ENCODE measurements around the gene FRMD5.
A peak's percentile ranks its signal among the peaks of the same experiment; 100 is the strongest.

The FRMD5 gene

DNA sequence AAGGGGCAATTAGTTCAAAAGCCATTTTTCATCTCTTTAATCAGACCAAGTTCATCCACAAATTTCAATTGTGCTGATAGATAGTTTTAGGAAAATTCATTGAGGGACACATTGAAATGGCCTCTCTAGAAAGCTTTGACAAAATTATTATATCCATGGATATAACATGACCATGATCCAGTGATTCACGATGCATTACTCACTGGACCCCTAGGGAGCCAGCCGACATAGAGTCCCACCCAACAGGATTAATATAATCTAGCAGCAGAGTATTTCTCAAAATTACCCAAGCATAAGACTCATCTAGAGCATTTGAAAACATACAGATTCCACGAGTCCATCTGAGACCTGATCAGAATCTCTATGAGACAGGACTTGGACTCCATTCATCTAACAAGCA lies 100.3 kb downstream of the FRMD5 start:
- no peaks in the 10 kb centered on the region for H3K4me1 Mint-ChIP-seq
- ATAC-seq (no peak), DNase-seq (no peak)
- H3K27ac Mint-ChIP-seq, result no peak overlapping the region
- no peaks in the 10 kb centered on the region for H3K36me3 Mint-ChIP-seq (ENCODE audit: low read depth)
- no peak overlapping the region for H3K4me3 Mint-ChIP-seq
- peaks cover 6% of the 10 kb centered on the region for H3K27me3 Mint-ChIP-seq
- no peaks in the 10 kb centered on the region for H3K9me3 Mint-ChIP-seq

DNA sequence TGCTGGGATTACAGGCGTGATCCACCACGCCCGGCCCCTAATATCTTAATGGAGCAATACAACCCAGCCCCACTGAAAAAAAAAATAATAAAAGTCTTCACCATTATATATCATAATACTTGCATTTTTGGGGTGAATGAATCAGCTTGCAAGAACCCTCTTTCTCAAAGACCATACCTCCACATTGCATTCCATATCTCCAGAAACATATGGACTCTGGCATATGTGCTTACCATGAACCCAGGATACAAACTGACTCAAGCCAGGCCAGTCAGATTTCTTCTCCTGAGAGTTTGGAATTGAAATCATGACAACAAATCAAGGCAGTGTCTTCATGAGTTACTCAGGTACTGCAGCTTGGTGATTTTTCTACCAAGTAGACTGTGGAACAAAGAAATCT lies 101.2 kb downstream of the FRMD5 start:
- Mint-ChIP-seq H3K36me3 (ENCODE audit: low read depth) (no peaks in the 10 kb centered on the region), H3K27ac (no peak overlapping the region), H3K27me3 (peaks cover 6% of the 10 kb centered on the region), H3K4me1 (no peaks in the 10 kb centered on the region), H3K4me3 (no peak overlapping the region), H3K9me3 (no peaks in the 10 kb centered on the region)
- ATAC-seq, result no peak
- no peak for DNase-seq

DNA sequence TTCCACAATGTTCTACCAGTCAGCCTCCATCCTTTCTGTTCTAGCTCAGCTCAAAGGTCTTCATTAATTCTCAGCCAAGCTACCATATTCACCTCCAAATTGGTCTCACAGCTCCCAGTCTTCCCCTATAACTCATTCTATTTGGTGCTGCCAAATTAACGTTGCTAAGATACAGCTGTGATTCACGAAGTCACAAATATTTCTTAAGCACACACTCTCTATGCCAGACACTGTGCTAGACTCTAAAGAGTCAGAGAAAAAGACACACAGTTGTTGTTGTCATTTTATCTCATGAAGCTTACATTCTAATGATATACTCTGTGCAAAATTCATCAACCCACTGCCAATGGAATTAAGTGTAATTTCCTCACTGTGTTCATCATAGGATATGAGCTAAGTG lies 102.8 kb downstream of the FRMD5 start:
- Mint-ChIP-seq H3K9me3 (no peaks in the 10 kb centered on the region), H3K27ac (no peak overlapping the region), H3K4me3 (no peak overlapping the region), H3K36me3 (ENCODE audit: low read depth) (no peaks in the 10 kb centered on the region), H3K27me3 (peaks cover 6% of the 10 kb centered on the region), H3K4me1 (no peaks in the 10 kb centered on the region)
- ATAC-seq (no peak), DNase-seq (no peak)

DNA sequence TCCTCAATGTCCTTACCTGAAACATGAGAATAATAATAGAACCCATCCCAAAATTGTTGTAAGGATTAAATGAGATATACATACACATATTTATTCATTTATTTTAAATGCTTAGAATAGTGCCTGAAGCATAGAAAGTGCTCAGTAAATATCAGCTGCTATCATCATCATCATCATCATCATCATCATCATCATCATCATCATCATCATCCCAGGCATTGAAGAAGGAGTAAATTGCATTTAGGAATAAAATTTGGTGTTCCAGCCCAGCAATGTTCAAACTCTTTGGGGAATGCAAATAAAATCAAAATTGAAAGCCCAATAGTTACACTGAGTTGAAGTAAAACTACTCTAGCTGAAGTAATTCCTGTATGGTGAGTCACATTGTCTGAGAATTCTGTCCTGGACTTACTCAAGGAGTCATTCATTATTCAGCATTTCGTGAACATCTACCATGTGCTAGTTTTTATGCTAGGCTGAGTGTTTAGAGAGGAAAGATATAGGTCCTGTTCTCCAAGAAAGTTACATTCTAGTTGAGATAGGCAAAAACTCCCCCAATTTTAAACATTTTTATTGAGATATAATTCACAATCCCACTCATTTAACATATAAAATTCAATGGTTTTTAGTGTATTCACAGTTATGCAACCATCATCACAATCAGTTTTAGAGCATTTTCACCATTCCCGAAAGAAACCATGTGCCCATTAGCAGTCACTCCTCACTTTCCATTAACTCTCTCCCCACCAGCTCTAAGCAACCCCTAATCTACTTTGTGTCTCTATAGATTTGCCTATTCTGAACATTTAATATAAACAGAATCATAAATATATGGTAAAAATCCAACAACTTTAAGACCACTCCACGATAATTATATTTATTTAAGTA lies 107.2 kb downstream of the FRMD5 start:
- Mint-ChIP-seq H3K27ac (no peak overlapping the region), H3K9me3 (no peaks in the 10 kb centered on the region), H3K27me3 (peaks cover 5% of the 10 kb centered on the region), H3K36me3 (ENCODE audit: low read depth) (no peaks in the 10 kb centered on the region), H3K4me3 (no peak overlapping the region), H3K4me1 (peaks cover 4% of the 10 kb centered on the region)
- ATAC-seq (no peak), DNase-seq (no peak)

DNA sequence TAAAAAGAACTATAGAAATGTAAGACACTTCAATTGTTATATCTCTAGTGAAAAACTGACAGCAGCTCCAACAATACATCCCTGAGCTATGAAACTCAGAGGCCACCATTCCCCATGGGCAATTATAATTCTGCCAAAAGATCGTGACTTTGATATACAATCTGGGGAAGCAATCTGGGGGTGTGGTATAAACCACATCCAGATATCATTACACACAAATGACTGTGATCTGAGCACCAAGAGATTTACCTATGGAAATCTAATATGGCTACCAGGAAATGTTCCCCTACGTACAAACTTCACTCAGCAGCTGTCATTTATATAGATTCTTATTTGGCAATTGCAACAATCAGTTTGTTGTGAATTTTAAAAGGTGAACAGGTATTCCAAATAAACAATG lies 110.3 kb downstream of the FRMD5 start:
- H3K4me1 Mint-ChIP-seq, result peaks cover 4% of the 10 kb centered on the region
- no peak overlapping the region for H3K4me3 Mint-ChIP-seq
- no peak for ATAC-seq
- peaks cover 18% of the 10 kb centered on the region for H3K27me3 Mint-ChIP-seq
- no peaks in the 10 kb centered on the region for H3K36me3 Mint-ChIP-seq (ENCODE audit: low read depth)
- no peak for DNase-seq
- H3K9me3 Mint-ChIP-seq, result no peaks in the 10 kb centered on the region
- H3K27ac Mint-ChIP-seq, result no peak overlapping the region

DNA sequence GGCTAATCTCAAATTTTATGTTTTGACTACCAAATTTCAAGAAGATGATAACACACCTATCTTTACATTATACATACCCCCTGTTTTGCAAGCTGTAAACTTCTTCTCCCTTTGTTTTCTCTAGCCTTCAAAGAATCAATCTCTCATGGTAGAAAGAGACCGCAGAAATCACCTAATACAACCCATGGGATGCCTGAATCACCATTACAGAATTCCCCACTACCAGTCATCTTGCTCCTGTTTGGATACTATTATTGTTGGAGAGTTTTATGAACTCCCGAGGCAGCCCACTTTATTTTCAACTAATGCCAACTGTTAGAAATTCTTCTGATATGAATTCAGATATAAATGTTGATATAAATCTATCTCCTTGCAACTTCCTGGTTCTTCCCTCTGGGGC lies 110.9 kb downstream of the FRMD5 start:
- Mint-ChIP-seq H3K4me3 (no peak overlapping the region), H3K27me3 (peaks cover 22% of the 10 kb centered on the region), H3K27ac (no peak overlapping the region), H3K4me1 (peaks cover 4% of the 10 kb centered on the region), H3K9me3 (no peaks in the 10 kb centered on the region), H3K36me3 (ENCODE audit: low read depth) (no peaks in the 10 kb centered on the region)
- ATAC-seq (no peak), DNase-seq (no peak)

DNA sequence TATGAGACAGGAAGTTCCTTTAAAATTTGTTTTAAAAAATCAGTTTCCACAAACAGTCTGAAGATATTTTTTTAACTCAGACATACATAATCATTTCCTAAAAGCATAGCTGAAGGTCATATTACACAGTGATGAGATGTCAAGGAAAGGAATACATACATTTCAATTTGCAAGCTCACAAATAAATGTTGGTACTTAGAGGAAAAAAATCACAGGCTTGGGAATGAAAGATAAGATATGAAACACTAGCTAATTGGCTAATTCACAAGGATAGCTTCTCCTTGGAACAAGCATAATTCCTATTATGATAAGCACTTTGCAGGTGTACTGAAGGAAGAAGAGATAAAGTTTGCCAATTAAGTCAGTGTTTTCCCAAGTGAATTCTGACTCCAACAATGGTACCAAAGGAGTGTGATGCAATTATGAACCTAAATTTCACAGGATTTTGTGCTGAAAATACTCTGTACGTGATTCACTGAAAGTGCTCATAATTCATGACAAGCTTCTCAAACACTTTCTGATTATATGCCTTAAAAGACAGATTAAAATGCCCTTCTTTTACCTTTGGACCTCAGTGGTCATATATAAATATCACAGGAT lies 112.4 kb downstream of the FRMD5 start:
- ATAC-seq (no peak), DNase-seq (no peak)
- H3K36me3 Mint-ChIP-seq (ENCODE audit: low read depth), result no peaks in the 10 kb centered on the region
- H3K4me3 Mint-ChIP-seq, result no peak overlapping the region
- H3K27me3 Mint-ChIP-seq, result peaks cover 29% of the 10 kb centered on the region
- H3K27ac Mint-ChIP-seq, result no peak overlapping the region
- no peaks in the 10 kb centered on the region for H3K9me3 Mint-ChIP-seq
- H3K4me1 Mint-ChIP-seq, result peaks cover 4% of the 10 kb centered on the region

DNA sequence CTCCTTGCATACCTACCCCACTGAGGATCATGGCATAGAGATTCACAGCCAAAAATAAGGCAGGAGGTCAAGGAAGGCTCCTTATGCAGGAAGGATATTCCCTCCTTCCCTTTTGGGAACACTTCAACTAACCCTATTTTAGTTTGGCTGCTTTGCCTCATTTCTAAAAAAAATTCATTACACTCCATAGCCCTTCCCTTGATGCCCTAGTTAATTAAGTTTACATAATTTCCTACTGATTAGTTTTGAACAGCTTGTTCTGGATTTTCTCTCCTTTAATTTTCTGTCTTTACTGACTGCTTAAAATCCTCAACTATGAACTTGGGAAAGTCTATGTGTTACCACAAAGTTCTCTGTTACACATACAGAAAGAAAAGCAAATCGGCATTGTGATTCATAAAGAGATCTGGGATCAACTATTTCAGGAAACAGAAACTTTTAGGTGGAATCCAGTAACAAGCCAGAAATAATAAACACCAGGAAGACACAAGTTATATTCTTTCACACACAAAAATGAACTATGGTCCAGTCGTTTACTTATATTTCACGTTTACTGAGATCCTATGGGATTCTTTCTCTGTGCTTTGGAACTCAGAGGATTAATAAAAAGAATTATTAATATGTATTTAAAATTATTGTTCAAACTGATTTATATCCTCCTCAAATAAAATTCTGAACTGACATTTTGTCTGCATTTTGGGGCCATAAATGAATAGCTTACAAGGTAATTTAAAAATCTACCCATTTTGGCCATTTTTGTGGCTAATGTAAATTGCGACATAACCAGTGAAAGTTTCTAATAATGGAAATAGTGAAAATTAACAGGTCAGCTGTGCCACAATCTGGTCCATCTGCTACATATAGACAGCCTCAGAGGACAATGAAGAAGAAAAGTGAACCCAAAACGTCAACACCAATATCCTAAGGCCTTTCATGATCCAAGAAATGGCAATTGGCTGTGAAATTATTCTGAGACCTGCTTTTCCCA lies 113.8 kb downstream of the FRMD5 start:
- H3K27ac Mint-ChIP-seq, result no peak overlapping the region
- ATAC-seq, result no peak
- no peaks in the 10 kb centered on the region for H3K36me3 Mint-ChIP-seq (ENCODE audit: low read depth)
- DNase-seq, result no peak
- H3K9me3 Mint-ChIP-seq, result no peaks in the 10 kb centered on the region
- peaks cover 35% of the 10 kb centered on the region for H3K27me3 Mint-ChIP-seq
- peaks cover 4% of the 10 kb centered on the region for H3K4me1 Mint-ChIP-seq
- H3K4me3 Mint-ChIP-seq, result no peak overlapping the region

DNA sequence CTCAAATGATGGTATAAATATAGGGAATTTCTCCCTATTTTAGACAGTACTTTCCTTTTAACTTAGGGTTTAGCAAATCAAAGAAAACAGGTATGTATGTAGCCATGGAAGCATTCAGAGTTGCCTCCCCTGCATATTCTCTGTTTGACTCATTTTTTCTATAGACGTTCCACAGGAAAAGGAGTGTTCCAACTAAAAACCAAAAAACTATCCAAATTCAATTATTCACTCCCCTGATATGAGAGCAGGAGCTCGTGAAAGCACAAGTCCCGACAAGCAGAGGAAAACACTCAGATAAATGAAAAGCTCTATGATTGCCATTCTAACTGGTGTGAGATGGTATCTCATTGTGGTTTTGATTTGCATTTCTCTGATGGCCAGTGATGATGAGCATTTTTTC lies 119.5 kb downstream of the FRMD5 start:
- H3K27me3 Mint-ChIP-seq, result peaks cover 37% of the 10 kb centered on the region
- no peaks in the 10 kb centered on the region for H3K9me3 Mint-ChIP-seq
- DNase-seq (no peak), ATAC-seq (no peak)
- H3K4me3 Mint-ChIP-seq, result no peak overlapping the region
- no peak overlapping the region for H3K27ac Mint-ChIP-seq
- H3K36me3 Mint-ChIP-seq (ENCODE audit: low read depth), result no peaks in the 10 kb centered on the region
- peaks cover 3% of the 10 kb centered on the region for H3K4me1 Mint-ChIP-seq

DNA sequence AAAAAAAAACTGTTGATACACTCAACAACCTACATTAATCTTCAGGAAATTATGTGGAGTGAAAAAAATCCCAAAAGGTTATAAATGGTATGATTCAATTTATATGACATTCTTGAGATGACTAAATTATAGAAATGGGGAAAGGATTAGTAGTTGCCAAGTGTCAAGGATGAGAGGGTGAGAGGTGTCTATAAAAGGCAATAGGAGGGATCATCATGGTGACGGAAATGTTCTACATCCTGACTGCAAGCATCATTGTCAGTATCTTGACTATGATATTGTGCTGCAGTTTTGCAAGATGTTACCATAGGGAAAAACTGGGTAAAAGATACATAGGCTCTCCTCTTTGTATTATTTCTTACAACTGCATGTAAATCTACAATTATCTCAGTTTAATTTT lies 125.6 kb downstream of the FRMD5 start:
- ATAC-seq (peak; percentile 76), DNase-seq (no peak)
- H3K27me3 Mint-ChIP-seq, result peaks cover 20% of the 10 kb centered on the region
- H3K4me3 Mint-ChIP-seq, result no peak overlapping the region
- H3K27ac Mint-ChIP-seq, result no peak overlapping the region
- no peaks in the 10 kb centered on the region for H3K9me3 Mint-ChIP-seq
- H3K36me3 Mint-ChIP-seq (ENCODE audit: low read depth), result no peaks in the 10 kb centered on the region
- H3K4me1 Mint-ChIP-seq, result peaks cover 16% of the 10 kb centered on the region

DNA sequence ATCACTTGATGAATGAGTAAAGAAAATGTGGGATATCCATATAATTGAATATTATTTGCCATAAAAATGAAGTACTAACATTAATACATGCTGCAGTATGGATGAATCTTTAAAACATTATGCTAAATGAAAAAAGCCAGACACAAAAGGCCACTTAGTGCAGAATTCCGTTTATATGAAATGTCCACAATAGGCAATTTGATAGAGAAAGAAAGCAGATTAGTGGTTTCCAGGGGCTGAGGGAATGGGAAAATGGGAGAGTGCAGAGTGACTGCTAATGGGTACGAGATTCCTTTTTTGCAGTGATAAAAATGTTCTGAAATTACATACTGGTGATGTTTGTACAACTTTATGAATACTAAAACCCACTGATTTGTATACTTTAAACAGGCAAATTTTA lies 126.7 kb downstream of the FRMD5 start:
- no peak for ATAC-seq
- Mint-ChIP-seq H3K4me1 (peaks cover 16% of the 10 kb centered on the region), H3K36me3 (ENCODE audit: low read depth) (no peaks in the 10 kb centered on the region), H3K27me3 (peaks cover 20% of the 10 kb centered on the region), H3K9me3 (no peaks in the 10 kb centered on the region), H3K27ac (no peak overlapping the region), H3K4me3 (no peak overlapping the region)
- no peak for DNase-seq

DNA sequence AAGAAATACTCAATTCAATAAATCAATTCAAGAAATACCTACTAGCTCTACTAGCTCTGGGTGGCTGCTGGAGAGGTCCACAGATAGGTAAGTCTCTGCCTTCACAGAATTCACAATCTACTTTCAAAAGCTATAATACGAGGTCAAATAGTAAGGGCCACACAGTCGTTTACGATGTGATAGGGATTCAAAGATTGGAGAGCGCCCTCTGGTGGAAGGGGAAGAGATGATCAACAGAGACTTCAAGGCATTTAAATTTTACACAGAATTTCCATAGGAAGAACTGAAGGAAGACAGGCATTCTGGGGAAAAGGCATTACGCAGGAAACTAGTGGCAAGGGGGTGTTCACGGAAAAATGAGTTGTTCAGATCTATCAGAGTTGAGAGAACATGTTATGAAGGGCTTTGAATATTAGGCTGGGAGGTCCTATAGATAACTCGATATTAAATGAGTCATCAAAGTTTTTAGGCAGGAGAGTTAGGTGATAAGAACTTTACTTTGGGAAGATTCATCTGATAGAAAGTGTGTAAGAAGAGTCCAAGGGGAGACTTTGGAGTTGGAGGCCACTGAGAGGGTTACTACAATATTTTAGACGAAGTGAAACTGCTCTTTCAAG lies 128.8 kb downstream of the FRMD5 start:
- Mint-ChIP-seq H3K27ac (peak overlapping the region; percentile 16), H3K4me3 (no peak overlapping the region), H3K27me3 (peaks cover 18% of the 10 kb centered on the region), H3K4me1 (peaks cover 16% of the 10 kb centered on the region), H3K36me3 (ENCODE audit: low read depth) (no peaks in the 10 kb centered on the region), H3K9me3 (no peaks in the 10 kb centered on the region)
- peak; percentile 73 for DNase-seq
- peak; percentile 64 for ATAC-seq

DNA sequence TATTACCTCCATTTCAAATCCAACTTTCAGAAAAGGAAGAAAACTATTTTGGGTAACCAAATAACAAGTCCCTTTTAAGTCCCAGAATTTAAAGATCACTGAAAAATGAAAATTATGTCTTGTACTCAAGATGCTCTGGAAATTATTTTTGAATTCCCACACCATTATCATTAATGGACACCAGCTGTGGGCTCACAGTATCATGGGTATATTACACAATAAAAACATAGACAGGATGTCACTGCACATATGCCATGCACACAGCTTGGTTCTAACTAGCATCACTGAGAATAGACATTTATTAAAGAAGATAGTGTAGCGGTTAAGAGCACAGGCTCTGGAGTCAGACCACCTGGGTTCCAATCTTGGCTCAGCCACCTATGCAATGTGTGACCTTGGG lies 130.4 kb downstream of the FRMD5 start:
- no peak overlapping the region for H3K27ac Mint-ChIP-seq
- peaks cover 16% of the 10 kb centered on the region for H3K4me1 Mint-ChIP-seq
- no peaks in the 10 kb centered on the region for H3K36me3 Mint-ChIP-seq (ENCODE audit: low read depth)
- H3K9me3 Mint-ChIP-seq, result no peaks in the 10 kb centered on the region
- peaks cover 17% of the 10 kb centered on the region for H3K27me3 Mint-ChIP-seq
- DNase-seq (no peak), ATAC-seq (no peak)
- H3K4me3 Mint-ChIP-seq, result no peak overlapping the region

DNA sequence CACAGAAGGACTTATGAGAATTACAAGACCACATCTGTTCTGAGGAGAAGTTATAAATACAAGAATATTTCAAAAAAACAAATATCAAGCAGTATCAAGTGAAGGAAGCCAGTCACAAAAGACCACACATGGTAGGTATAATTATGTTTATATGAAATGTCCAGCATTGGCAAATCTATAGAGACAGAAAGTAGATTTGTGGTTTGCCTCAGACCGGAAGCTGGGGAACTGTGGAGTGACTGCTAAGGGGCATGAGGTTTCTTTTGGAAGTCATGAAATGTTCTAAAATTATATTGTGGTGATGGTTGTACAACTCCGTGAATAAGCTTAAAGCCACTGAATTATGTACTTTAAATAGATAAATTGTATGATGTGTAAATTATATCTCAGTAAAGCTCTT lies 136.9 kb downstream of the FRMD5 start:
- H3K27ac Mint-ChIP-seq, result no peak overlapping the region
- no peaks in the 10 kb centered on the region for H3K4me1 Mint-ChIP-seq
- DNase-seq, result no peak
- H3K9me3 Mint-ChIP-seq, result no peaks in the 10 kb centered on the region
- no peak overlapping the region for H3K4me3 Mint-ChIP-seq
- no peaks in the 10 kb centered on the region for H3K36me3 Mint-ChIP-seq (ENCODE audit: low read depth)
- H3K27me3 Mint-ChIP-seq, result peaks cover 25% of the 10 kb centered on the region
- no peak for ATAC-seq

Data from activated naive CD8-positive, alpha-beta T cell treated with anti-CD3 and anti-CD28 coated beads, Interleukin-2, amount 50 U/mL, for 24 hours (primary cell).